Aorta (tissue), 5 donors: ENCODE results near the gene CFAP57. TPM values are rescaled to one million over a fixed set of nuclear protein-coding genes. Genes with fewer than 3 reads are reported as not detected.

Source experiments
- ATAC-seq: fragments of 200-7000 bp; cut with Tn5 transposase; one replicate; pipeline ENCODE4 v1.9.1; 2022; ENCODE audit warnings: moderate library complexity; ENCODE audit not compliant: low FRiP score
- DNase-seq, 2 donors: peaks; one replicate each; pipeline ENCODE4 v3.0.0-alpha.2; 2020
- H3K27ac ChIP-seq, 2 donors: one replicate each; pipeline ENCODE4 v1.5.1; 2013; ENCODE audit warnings: low read length in 2 of 2, mild to moderate bottlenecking in 2 of 2, moderate library complexity in 2 of 2, control low read depth in 1 of 2, inconsistent platforms in 1 of 2, low read depth in 1 of 2
- H3K27me3 ChIP-seq, 2 donors: one replicate each; pipeline ENCODE4 v1.6.1; 2013; ENCODE audit warnings: control low read depth in 1 of 2, low read length in 1 of 2, mild to moderate bottlenecking in 1 of 2, moderate library complexity in 1 of 2; ENCODE audit not compliant: insufficient read depth in 2 of 2, control insufficient read depth in 1 of 2
- H3K36me3 ChIP-seq, 2 donors: one replicate each; pipeline ENCODE4 v1.6.1; 2013; ENCODE audit warnings: control low read depth in 1 of 2, low read length in 1 of 2, mild to moderate bottlenecking in 1 of 2; ENCODE audit not compliant: insufficient read depth in 2 of 2, control insufficient read depth in 1 of 2
- H3K4me1 ChIP-seq, 2 donors: one replicate each; pipeline ENCODE4 v1.6.1; 2013; ENCODE audit warnings: low read length in 2 of 2, control low read depth in 1 of 2, mild to moderate bottlenecking in 1 of 2, moderate library complexity in 1 of 2; ENCODE audit not compliant: insufficient read depth in 2 of 2, control insufficient read depth in 1 of 2
- H3K4me3 ChIP-seq, 2 donors: one replicate each; pipeline ENCODE4 v1.5.1; 2013; ENCODE audit warnings: low read length in 2 of 2, control low read depth in 1 of 2, mild to moderate bottlenecking in 1 of 2
- H3K9me3 ChIP-seq: one replicate; pipeline ENCODE4 v1.6.1; 2013; ENCODE audit warnings: mild to moderate bottlenecking, low read length; ENCODE audit not compliant: control insufficient read depth
- WGBS, 2 donors: extraction: QIAGEN DNeasy Blood & Tissue Kit; methylation state at CpG; one replicate each; pipeline ENCODE4 v1.1.7; 2013; 5-methylcytosine and 5-hydroxymethylcytosine counted together
- intact Hi-C, 2 donors: fragments of 100-400 bp; cut with DNase I; formaldehyde crosslinking; loops; one replicate each; pipeline versions ENCODE4 v1.14.2 to v1.15.0; 2022
- polyA plus RNA-seq, 2 donors: library from polyadenylated mRNA; stranded (reverse); fragments of 200-250 nt; gene quantifications; one replicate each; pipeline ENCODE4 v1.2.3, GENCODE V29; 2013
- total RNA-seq, 2 donors: library from RNA; stranded (reverse); fragmentation: NEBNext Ultra II Directional; extraction: Animal tissue kit (Norgen Biotek cat#: 25700); gene quantifications; one replicate each; pipeline ENCODE4 v1.2.1, GENCODE V29; 2021
- donor health status: healthy with polysubstance abuse.
- donor health status: Bipolar disorder and iron deficiency.
- donor health status: DM: no; HTN: no; CAD: no.
- donor health status: DM: no; HTN: no; CAD: no.
- donor health status: DM: yes; HTN: yes; CAD: no.

CFAP57 gene
- total and polyA plus RNA-seq, 4 donors: under 0.01 to 1.3 (median 0.13) TPM; not detected in 1

DNA sequence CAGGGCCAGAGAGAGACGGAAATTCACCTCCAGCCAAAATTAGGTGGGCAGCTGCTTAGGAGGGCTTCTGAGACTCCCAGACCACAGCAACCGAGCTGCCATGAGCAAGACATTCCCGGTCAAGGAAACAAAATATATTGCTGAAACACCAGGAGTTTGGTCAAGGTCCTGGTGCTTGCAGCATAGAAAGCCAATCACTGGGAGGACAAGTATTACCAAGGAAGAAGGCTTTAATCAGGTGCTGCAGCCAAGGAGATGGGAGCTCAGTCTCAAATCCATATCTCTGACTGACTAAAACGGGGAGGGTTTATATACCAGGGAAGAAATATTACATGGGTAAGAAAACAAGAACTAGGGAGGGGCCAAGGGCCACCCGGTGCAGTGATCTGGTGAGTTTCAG is 78.9 kb downstream of the CFAP57 start:
- Histone ChIP-seq H3K27ac (no peak overlapping the region), H3K36me3 (no peaks in the 10 kb centered on the region), H3K9me3 (no peaks in the 10 kb centered on the region), H3K27me3 (no peaks in the 10 kb centered on the region), H3K4me1 (no peaks in the 10 kb centered on the region), H3K4me3 (no peak overlapping the region)
- DNase-seq (no peak), ATAC-seq (no peak)
- 79 to 83% methylated on average over 5 of the region's 5 CpGs for WGBS, 2 donors
- intact Hi-C loops: no loop called here

DNA sequence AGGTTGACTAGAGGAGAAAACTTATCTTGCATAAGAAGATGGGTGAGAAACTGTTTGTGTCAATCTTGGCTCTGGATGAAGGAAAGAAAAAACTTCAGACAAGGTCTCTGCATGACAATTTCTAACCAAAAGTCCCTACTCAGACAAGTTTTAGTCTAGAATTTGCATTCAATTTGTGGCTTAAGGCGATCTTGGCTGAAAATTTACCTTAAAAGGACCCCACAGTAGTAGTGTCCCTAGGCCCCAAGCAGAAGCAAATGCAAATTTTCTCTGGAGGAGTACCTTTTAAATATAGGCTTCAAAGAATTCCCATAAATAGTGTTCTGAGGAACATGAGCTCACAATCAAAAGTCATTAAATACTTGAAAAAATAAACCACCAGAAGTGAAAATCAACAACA is 80.1 kb downstream of the CFAP57 start:
- Histone ChIP-seq H3K36me3 (no peaks in the 10 kb centered on the region), H3K4me3 (no peak overlapping the region), H3K9me3 (no peaks in the 10 kb centered on the region), H3K27me3 (no peaks in the 10 kb centered on the region), H3K27ac (no peak overlapping the region), H3K4me1 (no peaks in the 10 kb centered on the region)
- 82 to 90% methylated on average over 1 of the region's 1 CpG for WGBS, 2 donors
- DNase-seq (no peak), ATAC-seq (no peak)
- intact Hi-C loops: no loop called here

DNA sequence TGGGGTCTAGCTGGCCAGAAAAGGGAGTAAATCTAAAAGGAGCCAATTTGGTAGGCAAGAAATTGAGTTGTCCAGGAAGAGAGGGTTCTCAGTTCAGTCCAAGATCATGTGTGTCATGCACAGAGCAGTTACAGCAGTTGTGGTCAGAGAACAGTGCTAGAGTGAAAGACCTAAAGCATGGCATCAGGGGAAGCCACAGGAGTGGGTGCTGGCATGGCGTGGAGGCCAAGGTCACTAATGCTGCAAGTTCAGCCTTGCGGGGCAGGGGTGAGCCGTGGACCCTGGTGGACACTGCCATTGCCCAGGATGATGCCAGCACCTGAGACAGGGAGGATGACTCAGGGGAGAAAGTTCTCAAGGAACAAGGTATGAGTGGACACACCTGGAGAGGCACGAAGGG is 81.0 kb downstream of the CFAP57 start:
- Histone ChIP-seq H3K36me3 (no peaks in the 10 kb centered on the region), H3K4me3 (no peak overlapping the region), H3K27ac (no peak overlapping the region), H3K4me1 (no peaks in the 10 kb centered on the region), H3K27me3 (no peaks in the 10 kb centered on the region), H3K9me3 (no peaks in the 10 kb centered on the region)
- WGBS, 2 donors: 88 to 90% methylated on average over 4 of the region's 4 CpGs
- no peak for ATAC-seq
- intact Hi-C loops: no loop called here
- no peak for DNase-seq

DNA sequence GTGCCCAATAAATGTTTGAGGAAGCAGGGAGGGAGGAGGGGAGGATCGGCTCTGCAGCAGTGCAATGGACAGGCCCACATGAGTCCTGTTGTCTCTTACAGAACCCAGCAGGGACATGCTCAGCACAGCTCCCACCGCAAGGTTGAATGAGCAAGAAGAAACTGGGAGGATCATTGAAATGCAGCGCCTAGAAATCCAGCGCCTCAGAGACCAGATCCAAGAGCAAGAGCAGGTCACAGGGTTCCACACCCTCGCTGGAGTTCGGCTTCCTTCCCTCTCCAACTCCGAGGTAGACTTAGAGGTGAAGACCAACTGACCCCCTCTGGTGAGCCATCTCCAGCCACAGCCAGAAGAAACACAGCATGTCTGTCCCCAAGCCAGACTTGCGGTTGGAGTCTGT is 81.7 kb downstream of the CFAP57 start:
- Histone ChIP-seq H3K27ac (no peak overlapping the region), H3K36me3 (no peaks in the 10 kb centered on the region), H3K4me1 (no peaks in the 10 kb centered on the region), H3K9me3 (no peaks in the 10 kb centered on the region), H3K27me3 (no peaks in the 10 kb centered on the region), H3K4me3 (no peak overlapping the region)
- intact Hi-C loops: no loop called here
- DNase-seq (no peak), ATAC-seq (no peak)
- 84 to 90% methylated on average over 8 of the region's 8 CpGs for WGBS, 2 donors

DNA sequence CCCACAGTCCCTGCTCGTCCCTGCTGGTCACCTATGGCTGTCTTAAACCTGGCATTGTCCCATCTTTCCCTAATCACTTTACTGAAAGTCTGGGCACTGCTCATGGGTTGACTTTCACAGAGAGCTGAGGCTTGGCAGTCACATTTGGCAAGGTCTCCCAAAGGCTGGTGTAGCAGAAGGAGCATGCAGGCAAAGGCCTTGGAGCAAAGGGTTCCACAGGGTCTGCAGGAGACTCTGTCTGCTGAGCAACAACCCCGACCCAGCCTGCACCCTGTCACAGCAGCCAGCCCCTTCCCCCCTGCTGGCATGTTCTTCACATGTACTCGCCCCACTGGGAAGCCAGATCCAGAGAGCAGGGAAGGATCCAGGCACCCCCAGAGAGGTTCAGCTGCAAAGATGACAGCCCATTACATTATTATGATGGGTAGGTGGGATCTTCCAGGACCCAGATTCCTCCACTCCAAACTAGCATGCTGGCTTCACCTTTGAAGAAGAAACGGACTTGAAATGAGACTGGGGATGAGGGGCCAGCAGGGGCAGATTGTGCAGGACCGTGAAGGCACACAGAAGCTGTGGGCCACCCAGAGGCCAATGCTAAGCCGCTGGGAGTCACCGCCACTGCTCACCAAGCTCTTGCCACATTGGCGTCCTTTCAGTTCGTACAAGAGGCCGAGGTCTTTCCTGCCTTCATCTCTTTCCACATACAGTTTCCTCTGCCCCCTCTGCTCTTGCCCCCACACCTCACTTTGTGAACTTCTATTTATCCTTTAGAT is 83.5 kb downstream of the CFAP57 start:
- no peak overlapping the region for H3K27ac ChIP-seq
- H3K4me1 ChIP-seq: no peaks in the 10 kb centered on the region
- H3K36me3 ChIP-seq: no peaks in the 10 kb centered on the region
- H3K4me3 ChIP-seq: no peak overlapping the region
- DNase-seq (no peak), ATAC-seq (no peak)
- intact Hi-C loops: no loop called here
- 67 to 69% methylated on average over 10 of the region's 10 CpGs for WGBS, 2 donors
- no peaks in the 10 kb centered on the region for H3K9me3 ChIP-seq
- no peaks in the 10 kb centered on the region for H3K27me3 ChIP-seq

DNA sequence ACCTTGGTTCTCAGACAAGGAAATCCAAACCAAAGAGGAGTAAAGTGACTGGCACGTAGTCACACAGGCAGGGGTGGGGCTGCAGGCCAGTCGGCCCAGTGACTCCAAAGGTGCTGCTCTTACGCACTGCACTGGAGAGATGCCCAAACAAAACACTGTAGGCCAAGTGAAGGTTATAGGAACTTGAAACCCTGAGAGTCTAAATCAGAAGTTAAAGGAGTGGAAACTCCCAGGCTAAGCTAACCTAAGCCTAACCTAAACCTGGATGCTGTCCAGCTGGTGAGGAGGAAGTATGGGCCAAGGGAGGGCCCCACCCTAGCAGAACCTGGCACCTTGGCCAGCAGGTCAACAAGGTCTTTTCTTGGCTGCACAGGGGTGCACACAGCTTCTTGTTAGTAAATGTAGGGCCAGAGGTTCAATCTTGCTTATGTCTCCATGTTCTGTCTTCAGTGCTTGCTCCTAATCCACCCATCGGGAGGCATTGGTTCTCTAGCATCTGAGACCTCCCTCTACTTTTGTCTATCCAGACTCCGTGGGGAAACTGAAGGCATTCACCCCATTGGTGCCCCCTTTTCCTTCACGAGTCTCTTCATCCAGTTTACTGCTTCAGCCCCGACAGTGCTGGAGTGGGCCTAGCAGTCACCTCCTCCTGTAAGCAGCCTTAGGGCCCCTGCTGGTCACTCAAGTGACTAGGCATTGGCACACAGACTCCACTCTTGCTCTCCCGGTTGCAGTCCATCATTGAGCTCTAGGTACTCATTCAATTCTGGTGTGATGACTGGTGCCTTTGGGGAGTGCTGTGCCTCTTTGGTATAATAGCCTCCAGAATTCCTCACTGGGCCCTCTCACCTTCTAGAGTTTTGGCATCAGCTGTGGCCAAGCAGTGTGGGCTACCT is 84.8 kb downstream of the CFAP57 start:
- Histone ChIP-seq H3K9me3 (no peaks in the 10 kb centered on the region), H3K4me3 (no peak overlapping the region), H3K27ac (no peak overlapping the region), H3K4me1 (no peaks in the 10 kb centered on the region), H3K36me3 (no peaks in the 10 kb centered on the region), H3K27me3 (no peaks in the 10 kb centered on the region)
- ATAC-seq (no peak), DNase-seq (no peak)
- WGBS, 2 donors: 88 to 91% methylated on average over 8 of the region's 8 CpGs
- intact Hi-C loops: no loop called here

DNA sequence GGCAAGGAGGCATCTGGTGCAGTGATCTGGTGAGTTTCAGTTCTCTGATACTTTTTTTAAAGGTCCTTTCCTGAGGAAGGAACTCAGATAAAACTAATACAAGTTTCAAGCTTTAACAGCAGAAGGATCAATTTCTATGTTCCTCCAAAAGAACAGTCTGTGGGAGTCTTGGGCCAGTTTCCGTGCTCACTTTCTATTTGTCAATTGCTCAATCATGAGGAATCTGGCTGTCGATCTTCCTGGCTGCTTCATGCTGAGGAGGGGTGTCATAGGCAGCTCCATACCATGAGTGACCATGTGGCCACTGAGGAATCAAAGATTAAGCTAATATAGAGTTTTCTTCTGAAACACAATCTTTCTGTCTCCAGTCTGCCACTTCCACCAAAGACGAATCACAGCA is 86.2 kb downstream of the CFAP57 start:
- Histone ChIP-seq H3K27me3 (no peaks in the 10 kb centered on the region), H3K27ac (no peak overlapping the region), H3K4me3 (no peak overlapping the region), H3K36me3 (no peaks in the 10 kb centered on the region), H3K9me3 (no peaks in the 10 kb centered on the region), H3K4me1 (no peaks in the 10 kb centered on the region)
- ATAC-seq (no peak), DNase-seq (no peak)
- intact Hi-C loops: no loop called here
- WGBS, 2 donors: 60 to 69% methylated on average over 3 of the region's 3 CpGs

DNA sequence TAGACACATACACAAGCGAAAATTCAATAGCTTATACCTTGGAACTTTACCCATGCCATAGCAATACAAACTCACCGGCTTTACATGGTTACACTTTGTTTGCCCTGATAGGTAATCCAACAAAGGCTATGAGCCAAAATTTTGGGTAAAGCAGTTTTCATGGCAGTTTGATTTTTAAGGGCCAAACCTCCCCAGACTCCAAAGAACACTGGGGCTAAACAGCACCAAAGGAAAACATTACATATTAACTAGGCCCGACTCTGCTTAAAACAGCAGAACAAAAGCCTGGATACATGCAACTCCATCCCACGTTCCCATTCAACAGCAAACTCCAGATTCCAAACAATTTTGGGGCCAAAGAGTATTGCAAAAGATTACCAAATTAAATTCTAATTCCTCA is 93.3 kb downstream of the CFAP57 start:
- ATAC-seq (no peak), DNase-seq (no peak)
- no peaks in the 10 kb centered on the region for H3K36me3 ChIP-seq
- H3K4me3 ChIP-seq: no peak overlapping the region
- intact Hi-C loops: no loop called here
- H3K27ac ChIP-seq: no peak overlapping the region
- H3K4me1 ChIP-seq: no peaks in the 10 kb centered on the region
- WGBS, 2 donors: 84% methylated on average over 4 of the region's 4 CpGs
- no peaks in the 10 kb centered on the region for H3K27me3 ChIP-seq
- no peaks in the 10 kb centered on the region for H3K9me3 ChIP-seq

DNA sequence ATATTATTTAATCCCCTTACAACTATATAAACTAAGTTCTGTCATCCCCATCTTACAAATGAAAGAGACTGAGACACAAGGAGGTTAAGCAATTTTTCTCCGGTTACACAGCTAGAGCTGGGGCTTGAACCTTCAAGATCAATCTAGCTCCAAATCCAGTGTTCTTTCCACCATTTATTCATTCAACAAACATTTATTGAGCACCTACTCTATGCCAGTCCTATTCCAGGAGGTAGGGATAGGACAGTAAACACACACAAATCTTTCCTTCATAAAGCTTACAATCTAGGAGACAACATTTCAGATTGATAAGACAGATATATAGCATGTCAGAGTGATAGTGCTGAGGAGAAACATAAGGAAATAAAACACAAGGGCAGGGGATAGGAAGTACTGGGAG is 94.8 kb downstream of the CFAP57 start:
- WGBS, 2 donors: 97 to 98% methylated on average over 1 of the region's 1 CpG
- intact Hi-C loops: no loop called here
- no peak for DNase-seq
- Histone ChIP-seq H3K9me3 (no peaks in the 10 kb centered on the region), H3K36me3 (no peaks in the 10 kb centered on the region), H3K27ac (no peak overlapping the region), H3K27me3 (no peaks in the 10 kb centered on the region), H3K4me3 (no peak overlapping the region), H3K4me1 (no peaks in the 10 kb centered on the region)
- no peak for ATAC-seq
